Urinary bladder (tissue), 4 donors: Measurements from ENCODE around the gene GNG8. TPM values are rescaled to one million over a fixed set of nuclear protein-coding genes. Genes with fewer than 3 reads are reported as not detected.
A peak's percentile ranks its signal among the peaks of the same experiment; 100 is the strongest.

Experiments used
- DNase-seq: peaks from one replicate; pipeline ENCODE4 v3.0.0-alpha.2; 2015; ENCODE audit errors: extremely low spot score
- H3K27ac ChIP-seq: one replicate; pipeline ENCODE4 v1.5.1; 2013; ENCODE audit warnings: low read depth, mild to moderate bottlenecking, moderate library complexity
- H3K36me3 ChIP-seq: one replicate; pipeline ENCODE4 v1.6.1; 2013; ENCODE audit warnings: mild to moderate bottlenecking, moderate library complexity; ENCODE audit not compliant: insufficient read depth
- H3K4me1 ChIP-seq: one replicate; pipeline ENCODE4 v1.6.1; 2013; ENCODE audit warnings: mild to moderate bottlenecking, moderate library complexity; ENCODE audit not compliant: insufficient read depth
- H3K4me3 ChIP-seq: one replicate; pipeline ENCODE4 v1.5.1; 2013; ENCODE audit warnings: low read depth, low read length
- WGBS: extraction: QIAGEN DNeasy Blood & Tissue Kit; methylation state at CpG from one replicate; pipeline ENCODE4 v1.1.7; 2013; 5-methylcytosine and 5-hydroxymethylcytosine counted together
- polyA plus RNA-seq: library from polyadenylated mRNA; stranded (reverse); fragments of 200-250 nt; gene quantifications from one replicate; pipeline ENCODE4 v1.2.3, GENCODE V29; 2013
- total RNA-seq: library from RNA; depleted of rRNA; stranded (reverse); fragments of >200 nt; gene quantifications from one replicate; pipeline ENCODE4 v1.2.3, GENCODE V29; 2014
- donor health status: healthy with polysubstance abuse.
- donor health status: healthy.

GNG8 gene
- total and polyA plus RNA-seq, 2 donors: not detected

DNA sequence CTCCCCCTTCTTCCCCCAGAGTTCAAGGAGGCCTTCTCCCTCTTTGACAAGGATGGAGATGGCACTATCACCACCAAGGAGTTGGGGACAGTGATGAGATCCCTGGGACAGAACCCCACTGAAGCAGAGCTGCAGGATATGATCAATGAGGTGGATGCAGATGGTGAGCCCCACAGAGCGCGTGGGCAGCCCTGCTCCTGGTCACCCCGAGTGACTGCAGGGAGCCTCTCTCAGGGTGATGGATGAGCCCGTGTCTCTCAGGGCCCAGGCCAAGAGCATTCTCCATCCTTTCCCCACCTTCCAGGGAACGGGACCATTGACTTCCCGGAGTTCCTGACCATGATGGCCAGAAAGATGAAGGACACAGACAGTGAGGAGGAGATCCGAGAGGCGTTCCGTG is 27.8 kb downstream of the GNG8 start:
- Histone ChIP-seq H3K27ac (no peak overlapping the region), H3K4me1 (no peaks in the 10 kb centered on the region), H3K4me3 (no peak overlapping the region), H3K36me3 (peaks cover 2% of the 10 kb centered on the region)
- no peak for DNase-seq
- WGBS: 91% methylated on average over 9 of the region's 9 CpGs

DNA sequence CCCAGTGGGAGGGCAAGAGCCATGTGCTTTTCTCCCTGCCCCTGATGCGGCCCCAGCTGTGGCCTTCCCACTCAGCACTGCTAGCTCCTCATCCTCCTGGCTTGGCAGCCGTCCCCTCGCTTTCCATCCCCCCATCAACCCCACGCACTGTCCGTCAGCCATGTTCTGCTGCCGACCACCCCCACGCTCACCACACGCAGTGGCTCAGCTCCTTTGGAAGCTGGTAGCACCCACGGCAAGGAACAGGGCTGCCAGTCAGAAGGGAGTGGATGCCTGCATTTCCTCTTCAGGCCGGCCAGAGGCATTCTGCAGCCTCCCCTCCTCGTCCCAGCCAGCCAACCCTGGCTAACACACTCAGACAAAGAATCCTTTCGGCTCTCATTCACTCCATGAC is 28.6 kb downstream of the GNG8 start:
- DNase-seq: no peak
- Histone ChIP-seq H3K36me3 (peaks cover 2% of the 10 kb centered on the region), H3K4me3 (no peak overlapping the region), H3K4me1 (no peaks in the 10 kb centered on the region), H3K27ac (no peak overlapping the region)
- 85% methylated on average over 12 of the region's 12 CpGs for WGBS

DNA sequence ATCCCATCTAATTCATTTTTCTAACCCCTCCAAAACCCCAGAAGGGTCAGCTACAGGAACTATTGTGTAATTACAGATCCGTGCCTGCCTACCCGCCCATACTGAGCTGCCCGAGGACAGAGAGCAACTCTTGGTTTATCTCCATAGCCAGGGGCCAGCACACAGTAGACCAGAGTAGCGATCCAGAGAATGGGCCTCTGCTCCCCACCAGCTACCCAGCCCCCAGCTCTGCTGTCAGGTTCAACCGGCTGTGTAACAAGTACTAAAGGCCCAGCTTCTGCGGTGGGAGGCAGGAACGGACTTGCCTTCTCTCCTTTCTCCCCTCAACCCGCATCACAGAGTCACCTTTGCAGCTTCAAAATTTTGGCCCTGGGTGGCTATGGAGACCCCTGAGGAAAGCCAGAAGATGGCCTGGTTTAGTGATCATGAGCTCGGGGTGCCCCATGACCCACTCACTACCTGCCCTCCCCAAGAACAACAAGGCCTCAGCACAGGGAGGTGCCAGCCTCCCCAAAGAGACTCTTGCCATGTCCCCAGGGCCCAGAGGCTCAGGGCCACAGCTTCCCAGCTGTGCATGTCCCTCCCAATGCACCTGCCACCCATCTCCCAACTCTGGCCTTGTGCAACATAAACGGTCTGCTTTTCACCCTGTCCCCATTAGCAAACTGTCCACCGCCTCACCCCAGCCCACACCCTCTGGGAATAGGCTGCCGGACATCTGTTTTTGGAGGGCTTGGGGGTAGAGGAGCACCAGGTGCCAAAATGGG is 29.1 kb downstream of the GNG8 start:
- no peaks in the 10 kb centered on the region for H3K4me1 ChIP-seq
- H3K27ac ChIP-seq: no peak overlapping the region
- WGBS: 85% methylated on average over 12 of the region's 12 CpGs
- no peak for DNase-seq
- peaks cover 2% of the 10 kb centered on the region for H3K36me3 ChIP-seq
- H3K4me3 ChIP-seq: no peak overlapping the region

- Histone ChIP-seq H3K36me3 (peaks cover 2% of the 10 kb centered on the region), H3K4me1 (no peaks in the 10 kb centered on the region)
Observed at GRCh38 chr19:46606019-46606418, 30.0 kb downstream of the GNG8 start.

GRCh38 chr19:46605356-46605821 is 30.6 kb downstream of the GNG8 start:
- 71% methylated on average over 16 of the region's 16 CpGs for whole genome bisulfite sequencing
- no peaks in the 10 kb centered on the region for H3K4me1 ChIP-seq
- H3K27ac ChIP-seq: no peak overlapping the region
- H3K4me3 ChIP-seq: no peak overlapping the region
- H3K36me3 ChIP-seq: peaks cover 2% of the 10 kb centered on the region
- no peak for DNase-seq

More at GRCh38 chr19:46606019-46606418, 30.0 kb downstream of the GNG8 start:
- 89% methylated on average over 11 of the region's 11 CpGs for WGBS
- H3K4me3 ChIP-seq: no peak overlapping the region
- no peak for DNase-seq
- H3K27ac ChIP-seq: no peak overlapping the region

- H3K4me3 ChIP-seq: no peak overlapping the region
- peaks cover 2% of the 10 kb centered on the region for H3K36me3 ChIP-seq
- H3K4me1 ChIP-seq: no peaks in the 10 kb centered on the region
- WGBS: 59% methylated on average over 13 of the region's 13 CpGs
- no peak for DNase-seq
- H3K27ac ChIP-seq: no peak overlapping the region
Observed at GRCh38 chr19:46604781-46605355, 31.1 kb downstream of the GNG8 start.

DNA sequence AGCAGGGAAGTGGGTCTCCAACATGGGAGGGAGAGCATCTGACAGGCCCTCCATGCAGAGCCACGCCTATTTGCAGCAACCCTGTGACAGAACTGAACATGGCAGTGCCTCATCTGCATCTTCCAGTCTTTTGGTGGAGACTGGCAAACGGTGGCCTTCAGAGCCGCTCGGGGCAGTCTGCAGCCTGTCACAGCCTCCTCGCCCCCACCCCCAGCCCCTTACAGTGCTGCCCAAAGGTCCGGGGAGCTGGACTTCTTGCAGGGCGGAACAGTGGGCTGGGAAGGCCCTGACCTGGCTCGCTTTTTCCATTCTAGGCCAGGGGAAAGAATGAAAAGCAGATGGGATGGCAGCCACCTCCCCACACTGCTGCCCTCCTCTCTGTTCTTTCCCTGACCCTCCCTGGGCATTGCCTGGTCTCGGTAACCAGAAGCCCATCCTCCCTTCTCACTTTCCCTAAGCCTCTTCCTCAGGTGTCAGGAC is 32.2 kb downstream of the GNG8 start:
- no peak for DNase-seq
- no peak overlapping the region for H3K4me3 ChIP-seq
- H3K36me3 ChIP-seq: no peaks in the 10 kb centered on the region
- no peak overlapping the region for H3K27ac ChIP-seq
- 49% methylated on average over 9 of the region's 9 CpGs for WGBS
- H3K4me1 ChIP-seq: no peaks in the 10 kb centered on the region

GRCh38 chr19:46603195-46603637 is 32.8 kb downstream of the GNG8 start:
- no peak for DNase-seq
- peak overlapping the region; percentile 87 for H3K4me3 ChIP-seq
- H3K27ac ChIP-seq: no peak overlapping the region
- H3K36me3 ChIP-seq: no peaks in the 10 kb centered on the region
- WGBS: 22% methylated on average over 2 of the region's 2 CpGs
- no peaks in the 10 kb centered on the region for H3K4me1 ChIP-seq

- no peaks in the 10 kb centered on the region for H3K4me1 ChIP-seq
- peak overlapping the region; percentile 87 for H3K4me3 ChIP-seq
- WGBS: 9% methylated on average over 23 of the region's 23 CpGs
- H3K27ac ChIP-seq: no peak overlapping the region
- H3K36me3 ChIP-seq: no peaks in the 10 kb centered on the region
- DNase-seq: no peak
Observed at GRCh38 chr19:46602392-46603194, 33.4 kb downstream of the GNG8 start.

DNA sequence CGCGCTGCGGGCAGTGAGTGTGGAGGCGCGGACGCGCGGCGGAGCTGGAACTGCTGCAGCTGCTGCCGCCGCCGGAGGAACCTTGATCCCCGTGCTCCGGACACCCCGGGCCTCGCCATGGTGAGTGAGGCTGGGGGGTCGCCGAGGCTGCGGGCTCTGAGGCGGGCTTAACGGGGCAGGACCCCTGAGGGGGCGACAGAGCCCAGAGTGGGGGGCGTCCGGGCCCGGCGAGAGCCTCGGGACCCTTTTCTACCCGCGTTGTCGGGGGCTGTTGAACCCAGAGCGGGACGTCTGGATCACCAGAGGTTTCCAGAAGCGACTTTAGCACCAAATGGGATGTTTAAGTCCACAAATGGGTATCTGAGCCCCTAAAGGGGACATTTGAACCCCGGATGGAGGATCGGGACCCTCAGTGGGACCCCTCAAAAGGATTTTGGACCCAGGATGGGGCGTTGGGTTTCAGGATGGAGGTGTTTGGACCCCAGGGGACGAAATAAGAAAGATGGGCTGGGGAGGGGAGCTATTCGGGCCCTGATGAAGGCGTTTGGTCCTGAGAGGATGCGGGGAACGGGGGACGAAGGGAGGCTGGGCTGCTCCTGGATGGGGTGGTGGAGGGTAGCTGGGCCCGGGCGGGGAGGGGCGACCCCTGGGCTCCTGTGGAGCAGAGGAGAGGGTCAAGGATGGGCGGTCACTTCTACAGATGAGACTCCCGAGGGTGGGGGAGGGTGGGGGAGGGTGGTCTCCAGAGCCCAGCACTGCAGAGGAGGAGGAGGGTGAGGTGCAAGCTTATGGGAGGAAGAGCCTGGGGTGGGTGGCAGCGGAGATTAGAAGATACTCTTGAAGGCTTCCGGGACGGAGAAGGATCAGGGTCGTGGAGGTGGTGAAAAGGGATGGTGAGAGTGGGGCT is 34.4 kb downstream of the GNG8 start, which contains the start of gene CALM3:
Gene CALM3, plus strand, starts transcription at position 13 of the 907 bp plus-strand sequence. Its CDS starts 105 bp downstream, at position 118.
- Histone ChIP-seq H3K36me3 (no peaks in the 10 kb centered on the region), H3K4me1 (no peaks in the 10 kb centered on the region), H3K4me3 (peak within 1 kb of the TSS; percentile 87), H3K27ac (peak within 1 kb of the TSS; percentile 92)
- no peak for DNase-seq
- under 1% methylated on average over 51 of the region's 51 CpGs for WGBS

DNA sequence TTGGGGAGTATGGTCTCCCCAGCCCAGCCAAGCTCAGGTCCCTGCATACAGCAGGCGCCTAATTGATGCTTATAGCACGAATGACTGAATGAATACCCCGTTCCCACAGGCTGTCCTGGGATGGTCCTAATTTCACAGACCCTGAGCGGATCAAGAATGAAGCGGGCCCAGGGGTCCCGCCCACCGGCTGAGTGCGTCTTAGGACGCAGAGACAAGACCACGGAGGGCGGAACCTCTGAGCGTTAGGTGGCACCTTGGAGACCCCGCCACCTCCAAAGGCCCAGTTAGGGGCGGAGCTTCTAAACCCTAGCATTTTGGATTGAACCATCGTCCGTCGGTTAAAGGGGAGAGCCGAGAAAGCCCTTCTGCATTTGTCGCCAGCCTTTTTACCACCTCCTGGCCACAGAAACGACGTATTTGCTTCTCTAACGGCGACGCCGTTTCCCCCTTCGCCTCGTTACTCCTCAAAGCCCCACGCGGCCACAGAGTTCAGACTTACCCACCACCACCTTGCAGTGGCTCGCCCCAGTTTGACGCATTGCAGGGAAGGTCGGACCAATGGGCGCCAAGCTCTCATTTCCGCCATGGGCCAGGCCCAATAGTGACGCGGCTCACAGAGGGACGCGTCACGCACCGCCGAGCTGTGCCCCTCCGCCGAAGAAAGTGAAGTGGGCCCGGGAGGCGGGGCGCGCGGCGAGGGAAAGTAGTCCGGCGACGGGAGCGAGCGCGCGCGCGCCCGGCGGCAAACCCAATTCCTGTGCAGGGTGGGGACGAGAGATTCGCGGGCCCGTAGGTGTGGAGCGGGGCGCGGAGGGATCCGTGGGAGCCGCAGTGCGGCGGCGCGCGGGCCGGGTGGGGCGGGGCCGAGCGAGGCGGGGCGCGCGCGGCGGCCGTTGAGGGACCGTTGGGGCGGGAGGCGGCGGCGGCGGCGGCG is 35.4 kb downstream of the GNG8 start:
- DNase-seq: peak; percentile 95
- Histone ChIP-seq H3K4me1 (no peaks in the 10 kb centered on the region), H3K27ac (peak overlapping the region; percentile 92), H3K36me3 (no peaks in the 10 kb centered on the region), H3K4me3 (peak overlapping the region; percentile 87)
- under 1% methylated on average over 91 of the region's 93 CpGs for WGBS
